DMS114 treated with DMSO at 0.1 percent for 48 hours (cell line): ENCODE measurements around the gene CLTB.
"Not testable (repeated sequence)": the region's sequence is repeated elsewhere in the genome, so short reads cannot be mapped to it uniquely, and the experiment has no call there.

Experiments
- DNase-seq: peaks from one replicate; lab custom pipeline; 2025; ENCODE audit not compliant: unreplicated experiment; lab: John Stamatoyannopoulos, UW

CLTB gene, protein sequence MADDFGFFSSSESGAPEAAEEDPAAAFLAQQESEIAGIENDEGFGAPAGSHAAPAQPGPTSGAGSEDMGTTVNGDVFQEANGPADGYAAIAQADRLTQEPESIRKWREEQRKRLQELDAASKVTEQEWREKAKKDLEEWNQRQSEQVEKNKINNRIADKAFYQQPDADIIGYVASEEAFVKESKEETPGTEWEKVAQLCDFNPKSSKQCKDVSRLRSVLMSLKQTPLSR

GRCh38 chr5:176415952-176416924, at the start of gene CLTB:
Gene CLTB (minus strand): TSS chr5:176416539. CDS start chr5:176416363, 176 bp downstream.
- DNase-seq = peak; percentile 61

GRCh38 chr5:176463113-176463764, 46.9 kb upstream of the CLTB start:
- no peak for DNase-seq

- no peak for DNase-seq
These were observed 45.0 kb upstream of the CLTB start for GRCh38 chr5:176461349-176461748.

GRCh38 chr5:176458904-176459561, 42.7 kb upstream of the CLTB start:
- no peak for DNase-seq

- DNase-seq = no peak
These were observed 38.5 kb upstream of the CLTB start for GRCh38 chr5:176454724-176455394.

DNA sequence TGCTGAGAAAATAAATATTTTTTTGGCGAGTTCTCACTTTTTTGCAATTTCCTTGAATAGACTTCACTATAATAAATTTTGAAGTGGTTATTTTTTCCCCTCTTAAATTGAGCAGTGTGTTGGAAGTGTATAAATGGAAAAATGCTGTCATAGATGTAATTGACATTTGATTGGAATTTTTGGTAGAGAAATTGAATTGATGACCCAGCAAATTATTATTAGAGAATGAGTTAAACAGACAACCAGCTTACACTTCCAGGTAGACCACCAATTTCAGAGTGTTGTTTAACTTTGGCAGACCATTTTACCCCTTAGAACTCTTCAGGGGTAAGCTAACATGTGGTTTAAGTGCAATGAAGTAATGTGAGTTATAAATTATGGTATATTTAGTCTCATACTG, 33.7 kb upstream of the CLTB start:
- no peak for DNase-seq

DNA sequence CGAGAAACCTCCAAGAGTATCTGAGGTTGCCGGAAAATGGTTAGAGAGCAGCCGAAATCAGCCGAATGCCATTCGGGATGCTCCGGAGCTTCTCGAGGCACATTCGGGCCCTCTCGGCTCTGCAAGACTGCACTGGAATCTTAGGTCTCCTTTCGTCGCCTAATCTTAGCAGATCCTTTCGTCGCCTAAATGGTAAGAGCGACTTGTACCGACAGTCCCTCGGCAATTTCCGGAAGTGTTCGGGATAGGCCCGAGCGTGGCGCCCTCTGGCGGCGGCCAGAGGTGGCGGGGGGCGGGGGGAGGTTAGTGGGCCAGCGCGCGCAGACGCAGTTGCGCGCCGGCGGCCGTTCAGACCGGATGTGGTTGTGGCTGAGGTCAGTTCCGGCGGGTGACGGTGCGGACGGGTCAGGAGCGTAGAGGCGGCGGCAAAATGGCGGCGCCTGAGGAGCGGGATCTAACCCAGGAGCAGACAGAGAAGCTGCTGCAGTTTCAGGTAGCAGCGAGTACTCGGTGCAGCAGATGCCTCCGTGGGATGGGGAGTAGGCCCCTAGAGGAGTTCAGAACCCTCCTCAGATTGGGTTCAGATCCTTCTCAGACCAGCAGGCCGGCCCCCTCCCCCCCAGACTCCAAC, 31.8 kb upstream of the CLTB start, which contains the start of gene FAF2:
FAF2 (plus strand) TSS at position 408 of the 631 bp plus-strand sequence; CDS start at position 431, 23 bp downstream.
- peak; percentile 93 for DNase-seq

GRCh38 chr5:176447591-176447977, 31.2 kb upstream of the CLTB start:
- no peak for DNase-seq

GRCh38 chr5:176446884-176447590, 30.7 kb upstream of the CLTB start:
- no peak for DNase-seq

GRCh38 chr5:176446028-176446665, 29.8 kb upstream of the CLTB start:
- no peak for DNase-seq

- DNase-seq = no peak
These were observed 28.4 kb upstream of the CLTB start for GRCh38 chr5:176444742-176445141.

DNA sequence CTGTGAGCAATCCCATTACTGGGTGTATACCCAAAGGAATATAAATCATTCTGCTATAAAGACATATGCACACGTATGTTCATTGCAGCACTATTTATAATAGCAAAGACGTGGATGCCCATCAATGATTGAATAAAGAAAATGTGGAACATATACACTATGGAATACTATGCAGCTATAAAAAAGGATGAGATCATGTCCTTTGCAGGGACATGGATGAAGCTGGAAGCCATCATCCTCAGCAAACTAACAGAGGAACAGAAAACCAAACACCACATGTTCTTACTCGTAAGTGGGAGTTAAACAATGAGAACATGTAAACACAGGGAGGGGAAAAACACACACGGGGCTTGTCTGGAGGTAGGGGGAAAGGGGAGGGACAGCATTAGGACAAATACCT, 26.6 kb upstream of the CLTB start:
- DNase-seq = not testable (repeated sequence)

DNA sequence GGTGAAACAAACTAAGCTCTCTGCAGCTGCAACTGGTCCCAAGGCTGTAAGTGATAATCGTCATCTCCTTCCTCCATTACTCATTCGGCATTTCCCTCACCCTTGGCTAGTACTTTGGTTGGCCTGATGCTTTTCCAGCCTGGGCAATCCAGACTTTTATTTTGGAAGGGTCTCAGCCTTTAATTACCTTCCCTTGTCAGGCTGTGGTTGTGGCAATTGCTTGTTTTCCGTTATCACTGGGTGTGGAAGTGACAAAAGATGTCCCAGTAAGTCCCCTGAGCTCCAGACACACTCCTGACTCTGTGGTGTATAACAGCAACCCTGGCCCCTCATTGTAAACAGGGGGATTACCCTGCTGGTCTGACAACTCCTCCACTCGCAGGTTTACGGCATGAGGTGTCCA, 25.6 kb upstream of the CLTB start:
- no peak for DNase-seq

DNA sequence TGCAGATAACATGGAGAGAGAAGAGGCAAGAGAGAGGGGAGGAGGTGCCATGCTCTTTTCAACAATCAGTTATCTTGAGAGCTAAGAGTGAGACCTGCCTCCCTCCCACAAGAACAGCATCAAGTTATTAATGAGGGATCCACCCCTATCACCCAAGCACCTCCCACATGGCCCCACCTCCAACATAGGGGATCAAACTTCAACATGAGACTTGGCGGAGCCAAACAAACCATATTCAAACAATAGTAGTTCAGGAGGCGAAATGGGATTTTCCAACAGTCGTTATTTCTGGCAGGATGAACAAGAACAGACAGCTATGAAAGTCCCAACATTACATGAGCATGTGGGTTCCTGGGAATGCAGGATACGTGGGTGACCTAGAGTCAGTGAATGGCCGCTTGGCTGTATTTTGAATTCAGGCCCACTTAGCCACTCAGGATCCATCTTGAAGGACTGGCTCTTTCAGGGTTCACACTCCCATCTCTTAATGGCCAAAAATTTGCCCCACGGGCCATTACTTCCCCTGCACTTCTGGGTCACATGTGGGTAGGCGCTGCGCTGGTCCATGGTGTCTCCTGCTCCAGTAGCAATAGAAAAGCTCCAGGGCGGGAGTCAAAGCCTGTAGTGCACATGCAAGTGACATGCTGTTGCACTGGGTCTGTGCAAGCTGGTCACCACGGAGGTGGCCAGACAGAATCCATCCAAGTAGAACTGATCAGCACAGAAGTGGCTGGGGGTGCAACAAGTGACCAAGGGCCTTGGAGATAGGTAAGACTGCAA, 24.8 kb upstream of the CLTB start:
- DNase-seq = no peak

DNA sequence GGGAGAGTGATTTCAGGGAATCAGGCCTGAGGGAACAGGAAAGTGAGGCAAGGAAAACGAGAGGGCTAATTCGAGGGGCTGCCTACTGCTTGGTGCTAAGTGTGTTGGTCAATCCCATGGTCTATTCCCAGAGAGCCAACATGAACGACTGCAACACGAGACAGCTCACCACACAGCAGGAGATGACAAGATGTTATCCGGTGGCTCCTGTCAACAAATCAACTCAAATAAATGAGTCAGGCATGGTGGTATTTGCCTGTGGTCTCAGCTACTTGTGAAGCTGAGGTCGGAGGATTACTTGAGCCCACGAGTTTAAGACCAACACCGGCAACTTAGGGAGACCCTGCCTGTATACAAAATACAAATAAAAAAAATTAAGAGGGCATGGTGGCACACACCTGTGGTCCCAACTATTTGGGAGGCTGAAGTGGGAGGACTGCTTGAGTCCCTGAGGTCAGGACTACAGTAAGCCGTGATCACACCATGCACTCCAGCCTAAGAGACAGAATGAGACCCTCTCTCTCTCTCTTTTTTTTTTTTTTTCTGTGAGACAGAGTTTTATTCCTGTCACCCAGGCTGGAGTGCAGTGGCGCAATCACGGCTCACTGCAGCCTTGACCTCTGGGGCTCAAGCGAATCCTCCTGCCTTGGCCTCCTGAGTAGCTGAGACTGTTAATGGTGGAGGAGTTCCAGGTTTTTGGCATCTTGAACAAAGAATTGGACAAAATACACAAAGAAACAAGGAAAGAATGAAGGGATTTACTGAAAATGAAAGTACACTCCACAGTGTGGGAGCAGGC, 22.8 kb upstream of the CLTB start:
- DNase-seq = no peak

DNA sequence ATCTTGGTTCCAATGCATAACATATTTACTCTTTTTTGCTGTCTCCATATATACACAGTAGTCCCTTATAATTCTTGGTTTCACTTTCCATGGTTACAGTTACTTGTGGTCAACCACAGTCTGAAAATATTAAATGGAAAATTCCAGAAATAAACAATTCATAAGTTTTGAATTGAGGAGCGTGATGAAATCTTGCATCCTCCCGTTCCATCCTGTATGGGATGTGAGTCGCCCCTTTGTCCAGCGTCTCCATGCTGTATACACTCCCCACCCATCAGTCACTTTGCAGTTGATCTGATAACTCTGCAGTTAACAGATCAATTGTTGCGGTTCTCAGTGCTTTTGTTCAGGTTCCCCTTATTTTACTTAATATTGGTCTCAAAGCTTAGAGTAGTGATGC, 20.3 kb upstream of the CLTB start:
- no peak for DNase-seq

GRCh38 chr5:176432707-176433106, 16.4 kb upstream of the CLTB start:
- no peak for DNase-seq
